HFFc6 (cell line): ENCODE measurements around the gene OR5M3. TPM values are rescaled to one million over a fixed set of nuclear protein-coding genes. Genes with fewer than 3 reads are reported as not detected.
A peak's percentile ranks its signal among the peaks of the same experiment; 100 is the strongest.

Source experiments
- DNase-seq: peaks from one replicate; pipeline ENCODE4 v3.0.0-alpha.2; 2018
- H3K27ac Mint-ChIP-seq: 2 replicates; pipeline ENCODE4 v1.8.0; 2020; ENCODE audit warnings: mild to moderate bottlenecking, mixed read lengths
- H3K27me3 Mint-ChIP-seq: 2 replicates; pipeline ENCODE4 v1.8.0; 2021; ENCODE audit warnings: mild to moderate bottlenecking, moderate library complexity, mixed read lengths; ENCODE audit not compliant: insufficient read depth
- H3K36me3 Mint-ChIP-seq: 2 replicates; pipeline ENCODE4 v1.8.0; 2021; ENCODE audit warnings: low read depth, mixed read lengths
- H3K4me1 Mint-ChIP-seq: 2 replicates; pipeline ENCODE4 v1.8.0; 2020; ENCODE audit warnings: low read depth, mixed read lengths
- H3K4me3 Mint-ChIP-seq: 2 replicates; pipeline ENCODE4 v1.8.0; 2020; ENCODE audit warnings: mild to moderate bottlenecking, moderate library complexity, mixed read lengths
- H3K9me3 Mint-ChIP-seq: 2 replicates; pipeline ENCODE4 v1.8.0; 2020; ENCODE audit warnings: mild to moderate bottlenecking, mixed read lengths
- long read RNA-seq: library from polyadenylated mRNA; unstranded; transcript quantifications from one replicate; pipeline ENCODE4 v2.0.0, GENCODE V29; 2019
- total RNA-seq, 6 experiments: library from RNA; stranded (reverse); fragmentation: NEBNext Ultra II Directional; extraction: Animal tissue kit (Norgen Biotek cat#: 25700); gene quantifications; 2 replicates in 1 of 6; 3 replicates in 5 of 6; pipeline ENCODE4 v1.2.3, GENCODE V29; 2021
- TF ChIP-seq, protein P1 (sequence below): fragments of 200-600 bp; sonication (generic); IDR thresholded peaks from 2 replicates; pipeline ENCODE4 v1.5.0; 2021; ENCODE audit warnings: antibody characterized with exemption, mild to moderate bottlenecking

Gene OR5M3
- not detected for total RNA-seq
- long read RNA-seq = 0 reads

DNA sequence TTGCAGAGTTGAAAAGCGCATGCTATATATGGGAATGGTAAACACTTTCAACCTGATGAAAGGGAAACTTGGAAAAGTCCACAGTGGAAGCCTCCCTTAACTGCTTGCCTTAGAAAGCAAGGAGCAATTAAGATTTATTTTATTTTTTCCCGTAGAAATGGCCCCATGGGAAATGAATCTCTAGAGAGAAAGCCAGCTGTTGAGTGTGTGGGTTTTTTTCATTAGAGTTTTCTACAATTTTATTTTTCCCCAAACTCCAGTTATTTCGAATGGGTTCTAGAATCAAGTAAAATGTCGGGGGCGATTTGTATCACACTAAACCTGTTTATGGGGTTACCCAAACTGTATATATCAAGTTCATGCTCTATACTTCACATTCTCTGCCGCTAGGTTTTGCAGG lies at the start of gene OR5M3:
Gene OR5M3 (minus strand): TSS at position 101 of the 400 bp plus-strand sequence. CDS start 2,855 bp downstream, outside the sequence.
- no peak within 1 kb of the TSS for H3K4me3 Mint-ChIP-seq
- no peaks in the 10 kb centered on the region for H3K36me3 Mint-ChIP-seq
- H3K4me1 Mint-ChIP-seq = no peaks in the 10 kb centered on the region
- DNase-seq = no peak
- peaks cover 7% of the 10 kb centered on the region; the same call in 1 of the 2 replicates for H3K9me3 Mint-ChIP-seq
- TF ChIP-seq, protein P1, sequence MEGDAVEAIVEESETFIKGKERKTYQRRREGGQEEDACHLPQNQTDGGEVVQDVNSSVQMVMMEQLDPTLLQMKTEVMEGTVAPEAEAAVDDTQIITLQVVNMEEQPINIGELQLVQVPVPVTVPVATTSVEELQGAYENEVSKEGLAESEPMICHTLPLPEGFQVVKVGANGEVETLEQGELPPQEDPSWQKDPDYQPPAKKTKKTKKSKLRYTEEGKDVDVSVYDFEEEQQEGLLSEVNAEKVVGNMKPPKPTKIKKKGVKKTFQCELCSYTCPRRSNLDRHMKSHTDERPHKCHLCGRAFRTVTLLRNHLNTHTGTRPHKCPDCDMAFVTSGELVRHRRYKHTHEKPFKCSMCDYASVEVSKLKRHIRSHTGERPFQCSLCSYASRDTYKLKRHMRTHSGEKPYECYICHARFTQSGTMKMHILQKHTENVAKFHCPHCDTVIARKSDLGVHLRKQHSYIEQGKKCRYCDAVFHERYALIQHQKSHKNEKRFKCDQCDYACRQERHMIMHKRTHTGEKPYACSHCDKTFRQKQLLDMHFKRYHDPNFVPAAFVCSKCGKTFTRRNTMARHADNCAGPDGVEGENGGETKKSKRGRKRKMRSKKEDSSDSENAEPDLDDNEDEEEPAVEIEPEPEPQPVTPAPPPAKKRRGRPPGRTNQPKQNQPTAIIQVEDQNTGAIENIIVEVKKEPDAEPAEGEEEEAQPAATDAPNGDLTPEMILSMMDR = no peak
- no peaks in the 10 kb centered on the region for H3K27me3 Mint-ChIP-seq
- H3K27ac Mint-ChIP-seq = no peak within 1 kb of the TSS

DNA sequence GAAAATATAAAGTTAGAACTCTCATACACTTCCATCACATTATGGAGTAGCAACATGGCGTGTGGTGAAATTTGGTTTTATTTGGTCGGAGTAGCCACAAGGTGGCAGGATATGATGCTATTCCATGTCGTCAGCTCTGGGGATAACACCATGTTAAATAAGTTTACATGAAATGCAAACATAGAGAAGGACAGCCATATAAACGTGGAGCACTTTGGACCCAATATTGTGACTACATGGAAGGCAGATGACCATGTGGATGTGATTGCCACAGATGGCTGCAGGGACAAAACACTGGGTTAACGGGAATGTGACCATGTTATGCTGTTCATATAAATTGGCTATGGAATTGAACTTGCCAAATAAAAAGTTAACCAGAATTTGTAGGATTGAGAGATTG lies 48.9 kb upstream of the OR5M3 start:
- Mint-ChIP-seq H3K27me3 (no peaks in the 10 kb centered on the region; the same call in 1 of the 2 replicates), H3K4me1 (no peaks in the 10 kb centered on the region), H3K4me3 (no peak overlapping the region), H3K27ac (no peak overlapping the region), H3K9me3 (peaks cover 28% of the 10 kb centered on the region), H3K36me3 (no peaks in the 10 kb centered on the region)
- DNase-seq = no peak
- TF ChIP-seq, protein P1 = peak; percentile 37; the same call in 1 of the 2 replicates

DNA sequence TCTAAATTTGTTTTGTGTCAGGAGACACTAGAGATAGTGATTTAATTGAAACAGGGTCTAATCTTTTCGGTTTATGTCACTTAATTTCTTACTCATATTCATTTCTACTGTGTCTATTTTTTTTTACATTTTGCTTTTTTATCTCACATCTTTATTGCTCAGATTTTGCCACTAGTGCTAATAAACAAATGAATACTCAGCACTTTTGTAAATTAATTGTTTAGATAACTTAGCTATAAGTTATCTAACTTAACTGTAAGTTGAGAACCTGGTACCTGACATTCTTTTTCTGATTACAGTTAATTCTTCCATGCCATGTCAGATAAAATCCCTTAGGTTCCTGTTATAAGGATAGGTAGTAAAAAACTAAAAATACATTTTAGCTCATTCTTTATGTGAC lies 40.1 kb upstream of the OR5M3 start:
- Mint-ChIP-seq H3K27me3 (no peaks in the 10 kb centered on the region; the same call in 1 of the 2 replicates), H3K4me1 (no peaks in the 10 kb centered on the region), H3K4me3 (no peak overlapping the region), H3K36me3 (no peaks in the 10 kb centered on the region), H3K9me3 (peaks cover 43% of the 10 kb centered on the region), H3K27ac (no peak overlapping the region)
- DNase-seq = no peak
- TF ChIP-seq, protein P1 = no peak

DNA sequence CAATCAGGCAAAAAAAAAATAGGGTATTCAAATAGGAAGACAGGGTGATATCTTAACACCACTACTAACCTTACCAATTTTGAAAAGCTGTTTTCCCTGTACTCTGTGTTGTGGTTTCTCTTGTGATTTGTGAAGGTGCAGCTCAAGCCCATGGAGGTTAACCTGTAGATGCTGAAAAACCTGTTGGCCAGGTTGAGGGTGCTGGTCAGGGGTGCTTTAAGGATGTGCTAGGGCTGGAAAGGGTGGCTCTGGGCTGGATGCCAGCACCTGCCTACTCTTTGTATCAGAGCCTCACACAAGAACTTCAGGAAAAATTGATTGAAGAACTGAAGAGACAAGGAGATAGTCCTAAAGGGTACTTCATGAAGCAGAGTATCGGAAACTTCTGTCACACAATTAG lies 36.3 kb upstream of the OR5M3 start:
- H3K9me3 Mint-ChIP-seq = peaks cover 38% of the 10 kb centered on the region
- H3K27me3 Mint-ChIP-seq = no peaks in the 10 kb centered on the region; the same call in 1 of the 2 replicates
- no peak overlapping the region for H3K27ac Mint-ChIP-seq
- no peaks in the 10 kb centered on the region for H3K4me1 Mint-ChIP-seq
- no peaks in the 10 kb centered on the region; the same call in 1 of the 2 replicates for H3K36me3 Mint-ChIP-seq
- no peak overlapping the region for H3K4me3 Mint-ChIP-seq
- TF ChIP-seq, protein P1 = no peak
- DNase-seq = no peak

DNA sequence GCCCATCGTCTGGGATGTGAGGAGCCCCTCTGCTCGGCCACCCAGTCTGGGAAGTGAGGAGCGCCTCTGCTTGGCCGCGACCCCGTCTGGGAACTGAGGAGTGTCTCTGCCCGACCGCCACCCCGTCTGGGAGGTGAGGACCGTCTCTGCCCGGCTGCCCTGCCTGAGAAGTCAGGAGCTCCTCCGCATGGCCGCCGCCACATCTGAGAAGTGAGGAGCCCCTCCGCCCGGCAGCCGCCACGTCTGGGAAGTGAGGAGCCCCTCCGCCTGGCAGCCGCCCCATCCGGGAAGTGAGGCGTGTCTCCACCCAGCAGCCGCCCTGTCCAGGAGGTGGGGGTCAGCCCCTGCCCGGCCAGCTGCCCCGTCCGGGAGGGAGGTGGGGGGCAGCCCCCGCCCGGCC lies 23.9 kb upstream of the OR5M3 start:
- H3K27ac Mint-ChIP-seq = no peak overlapping the region
- H3K4me3 Mint-ChIP-seq = no peak overlapping the region
- H3K9me3 Mint-ChIP-seq = peaks cover 25% of the 10 kb centered on the region
- no peaks in the 10 kb centered on the region for H3K4me1 Mint-ChIP-seq
- no peak for DNase-seq
- H3K27me3 Mint-ChIP-seq = no peaks in the 10 kb centered on the region; the same call in 1 of the 2 replicates
- H3K36me3 Mint-ChIP-seq = no peaks in the 10 kb centered on the region
- TF ChIP-seq, protein P1 = no peak
